Activated CD4-positive, alpha-beta T cell treated with anti-CD3 and anti-CD28 coated beads, Interleukin-10, Interleukin-2, amounts not matched to agents 100 ng/mL and 50 ng/mL, durations not matched to agents 16 hours and 8 hours (primary cell): ENCODE measurements around the gene NSUN3.
A peak's percentile ranks its signal among the peaks of the same experiment; 100 is the strongest.
"Not testable (repeated sequence)": the region's sequence is repeated elsewhere in the genome, so short reads cannot be mapped to it uniquely, and the experiment has no call there.

ENCODE experiments used
- DNase-seq: peaks from one replicate; pipeline ENCODE4 v3.0.0-alpha.2; 2020

NSUN3 gene

GRCh38 chr3:94062513-94063404 is at the start of gene NSUN3, which contains the start of gene DHFR2:
NSUN3 (plus strand) TSS chr3:94063061; CDS start chr3:94063127, 66 bp downstream.
DHFR2 (minus strand) TSS chr3:94062916; CDS start chr3:94061511, 1,405 bp downstream.
- DNase-seq, result peak; percentile 94

GRCh38 chr3:94015025-94015424 is 47.8 kb upstream of the NSUN3 start:
- no peak for DNase-seq

- DNase-seq, result no peak
These were observed 43.2 kb upstream of the NSUN3 start for GRCh38 chr3:94019659-94020058.

GRCh38 chr3:94020293-94020692 is 42.6 kb upstream of the NSUN3 start:
- no peak for DNase-seq

- no peak for DNase-seq
These were observed 38.5 kb upstream of the NSUN3 start for GRCh38 chr3:94024385-94024784.

GRCh38 chr3:94026623-94027022 is 36.2 kb upstream of the NSUN3 start:
- no peak for DNase-seq

GRCh38 chr3:94028093-94028837 is 34.6 kb upstream of the NSUN3 start, which contains the start of gene STX19:
STX19 (minus strand) TSS chr3:94028597; CDS start chr3:94015269, 13,328 bp downstream.
- no peak for DNase-seq

- DNase-seq, result peak; percentile 29
These were observed 25.9 kb upstream of the NSUN3 start for GRCh38 chr3:94036909-94037507.

- no peak for DNase-seq
These were observed 19.6 kb upstream of the NSUN3 start for GRCh38 chr3:94043285-94043684.

GRCh38 chr3:94044100-94044936 is 18.5 kb upstream of the NSUN3 start:
- not testable (repeated sequence) for DNase-seq

- DNase-seq, result no peak
These were observed 16.3 kb upstream of the NSUN3 start for GRCh38 chr3:94046533-94046932.

- DNase-seq, result no peak
These were observed 13.6 kb upstream of the NSUN3 start for GRCh38 chr3:94049267-94049666.

GRCh38 chr3:94050546-94050945 is 12.3 kb upstream of the NSUN3 start:
- no peak for DNase-seq

- no peak for DNase-seq
These were observed 1.6 kb upstream of the NSUN3 start for GRCh38 chr3:94061297-94061696.

GRCh38 chr3:94063496-94064119 is 747 bp downstream of the NSUN3 start:
- DNase-seq, result peak; percentile 12

- DNase-seq, result no peak
These were observed 1.5 kb downstream of the NSUN3 start for GRCh38 chr3:94064243-94064860.

GRCh38 chr3:94065122-94065521 is 2.3 kb downstream of the NSUN3 start:
- DNase-seq, result no peak

GRCh38 chr3:94065819-94066480 is 3.1 kb downstream of the NSUN3 start:
- no peak for DNase-seq

GRCh38 chr3:94066506-94067500 is 3.9 kb downstream of the NSUN3 start:
- DNase-seq, result no peak
